ENCODE data around the gene EXOSC10. TPM values are rescaled to one million over a fixed set of nuclear protein-coding genes. Genes with fewer than 3 reads are reported as not detected.
A peak's percentile ranks its signal among the peaks of the same experiment; 100 is the strongest.

The EXOSC10 gene
- total and polyA plus RNA-seq, 2 of the 13 experiments (the other 11 are each of a cell fraction or from before 2014, with no cell fraction given): 48.4 to 67.6 TPM

- no peak; the same call in 1 of the 2 replicates for TF ChIP-seq ZBTB25 (CRISPR knock-in tag; IDR thresholded peaks at IDR 0.05)
- TF ChIP-seq ZNF552 (CRISPR knock-in tag; IDR thresholded peaks at IDR 0.05; ENCODE audit: borderline replicate concordance): no peak
- TF ChIP-seq PBX3 (CRISPR knock-in tag; IDR thresholded peaks at IDR 0.05; ENCODE audit: borderline replicate concordance): no peak
- TF ChIP-seq ZNF343 (CRISPR knock-in tag; IDR thresholded peaks at IDR 0.05): no peak
- TF ChIP-seq, protein P1, sequence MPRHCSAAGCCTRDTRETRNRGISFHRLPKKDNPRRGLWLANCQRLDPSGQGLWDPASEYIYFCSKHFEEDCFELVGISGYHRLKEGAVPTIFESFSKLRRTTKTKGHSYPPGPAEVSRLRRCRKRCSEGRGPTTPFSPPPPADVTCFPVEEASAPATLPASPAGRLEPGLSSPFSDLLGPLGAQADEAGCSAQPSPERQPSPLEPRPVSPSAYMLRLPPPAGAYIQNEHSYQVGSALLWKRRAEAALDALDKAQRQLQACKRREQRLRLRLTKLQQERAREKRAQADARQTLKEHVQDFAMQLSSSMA (CRISPR knock-in tag; IDR thresholded peaks at IDR 0.05): no peak
- peak; percentile 78 for TF ChIP-seq ZFY (CRISPR knock-in tag; IDR thresholded peaks at IDR 0.05)
- TF ChIP-seq, protein P2, sequence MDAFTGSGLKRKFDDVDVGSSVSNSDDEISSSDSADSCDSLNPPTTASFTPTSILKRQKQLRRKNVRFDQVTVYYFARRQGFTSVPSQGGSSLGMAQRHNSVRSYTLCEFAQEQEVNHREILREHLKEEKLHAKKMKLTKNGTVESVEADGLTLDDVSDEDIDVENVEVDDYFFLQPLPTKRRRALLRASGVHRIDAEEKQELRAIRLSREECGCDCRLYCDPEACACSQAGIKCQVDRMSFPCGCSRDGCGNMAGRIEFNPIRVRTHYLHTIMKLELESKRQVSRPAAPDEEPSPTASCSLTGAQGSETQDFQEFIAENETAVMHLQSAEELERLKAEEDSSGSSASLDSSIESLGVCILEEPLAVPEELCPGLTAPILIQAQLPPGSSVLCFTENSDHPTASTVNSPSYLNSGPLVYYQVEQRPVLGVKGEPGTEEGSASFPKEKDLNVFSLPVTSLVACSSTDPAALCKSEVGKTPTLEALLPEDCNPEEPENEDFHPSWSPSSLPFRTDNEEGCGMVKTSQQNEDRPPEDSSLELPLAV (CRISPR knock-in tag; conservative IDR thresholded peaks at IDR 0.05; ENCODE audit: low read depth): no peak
- no peak for TF ChIP-seq ZNF615 (CRISPR knock-in tag; IDR thresholded peaks at IDR 0.05; ENCODE audit: borderline replicate concordance)
- TF ChIP-seq ZNF687 (CRISPR knock-in tag; IDR thresholded peaks at IDR 0.05): peak; percentile 40; the same call in 1 of the 2 replicates
- TF ChIP-seq ZBTB7A (CRISPR knock-in tag; IDR thresholded peaks at IDR 0.05): no peak
- no peak for TF ChIP-seq ELF4 (CRISPR knock-in tag; IDR thresholded peaks at IDR 0.05; ENCODE audit: borderline replicate concordance)
- no peak for TF ChIP-seq ZNF713 (CRISPR knock-in tag; IDR thresholded peaks at IDR 0.05)
- TF ChIP-seq GMEB1 (CRISPR knock-in tag; IDR thresholded peaks at IDR 0.05; ENCODE audit: borderline replicate concordance): no peak
- no peak for TF ChIP-seq PBX2 (CRISPR knock-in tag; IDR thresholded peaks at IDR 0.05)
- no peak for TF ChIP-seq ZSCAN25 (CRISPR knock-in tag; IDR thresholded peaks at IDR 0.05)
- no peak for TF ChIP-seq HOXA7 (CRISPR knock-in tag; IDR thresholded peaks at IDR 0.05)
Measured at GRCh38 chr1:11059968-11060830, 39.5 kb downstream of the EXOSC10 start, which contains the start of gene SRM (continued).

Measured in HepG2 (cell line).